Hepatocyte (in vitro differentiated cells): Measurements from ENCODE around the gene SORL1-AS1.

Source experiments
- CTCF ChIP-seq: fragments of 200-600 bp; sonication (generic); IDR thresholded peaks from 2 replicates; pipeline ENCODE4 v1.5.1; 2016; ENCODE audit warnings: antibody characterized with exemption, mild to moderate bottlenecking; ENCODE audit not compliant: poor library complexity
- EZH2 ChIP-seq: fragments of 200-600 bp; sonication (generic); IDR thresholded peaks from 2 replicates; pipeline ENCODE4 v1.6.1; 2016; ENCODE audit warnings: antibody characterized with exemption, mild to moderate bottlenecking, borderline replicate concordance

GRCh38 chr11:121408830-121409229 is 43.9 kb downstream of the SORL1-AS1 start:
- no peak for TF ChIP-seq CTCF
- no peak for TF ChIP-seq EZH2
